Testis (tissue), 2 donors: ENCODE data around the gene TPM3.

Experiments
- POLR2A ChIP-seq: fragments of 450-650 bp; IDR thresholded peaks from one replicate; pipeline ENCODE4 v1.6.1; 2017; ENCODE audit warnings: antibody characterized with exemption, mild to moderate bottlenecking, moderate library complexity
- TF ChIP-seq, protein P1 (sequence below), 3 experiments: fragments of 450-650 bp in 2 of 3; fragments of 200-600 bp in 1 of 3; sonication (generic) in 1 of 3; IDR thresholded peaks; one replicate each; pipeline ENCODE4 v1.5.1; 2016 to 2019; ENCODE audit warnings: antibody characterized with exemption in 3 of 3, mild to moderate bottlenecking in 2 of 3, moderate library complexity in 1 of 3

DNA sequence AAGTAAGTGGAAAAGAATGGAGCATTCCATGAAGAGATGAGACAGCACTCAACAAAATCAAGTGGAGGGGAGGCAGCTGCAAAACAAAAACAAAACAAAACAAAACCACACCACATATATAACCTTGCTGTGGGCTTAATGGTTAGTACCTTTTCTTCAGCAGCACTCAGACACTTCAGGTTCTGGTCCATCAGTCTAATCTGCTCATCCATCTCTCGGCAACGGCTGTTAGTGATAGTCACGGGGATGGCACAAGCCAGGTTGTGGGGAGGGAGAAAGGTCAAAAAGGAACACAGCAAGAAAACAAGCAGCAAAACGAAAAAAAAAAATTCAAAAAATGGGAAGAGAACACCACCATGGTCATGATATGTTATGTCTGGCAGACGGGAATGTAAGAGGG is 20.0 kb downstream of the TPM3 start:
- TF ChIP-seq, protein P1, sequence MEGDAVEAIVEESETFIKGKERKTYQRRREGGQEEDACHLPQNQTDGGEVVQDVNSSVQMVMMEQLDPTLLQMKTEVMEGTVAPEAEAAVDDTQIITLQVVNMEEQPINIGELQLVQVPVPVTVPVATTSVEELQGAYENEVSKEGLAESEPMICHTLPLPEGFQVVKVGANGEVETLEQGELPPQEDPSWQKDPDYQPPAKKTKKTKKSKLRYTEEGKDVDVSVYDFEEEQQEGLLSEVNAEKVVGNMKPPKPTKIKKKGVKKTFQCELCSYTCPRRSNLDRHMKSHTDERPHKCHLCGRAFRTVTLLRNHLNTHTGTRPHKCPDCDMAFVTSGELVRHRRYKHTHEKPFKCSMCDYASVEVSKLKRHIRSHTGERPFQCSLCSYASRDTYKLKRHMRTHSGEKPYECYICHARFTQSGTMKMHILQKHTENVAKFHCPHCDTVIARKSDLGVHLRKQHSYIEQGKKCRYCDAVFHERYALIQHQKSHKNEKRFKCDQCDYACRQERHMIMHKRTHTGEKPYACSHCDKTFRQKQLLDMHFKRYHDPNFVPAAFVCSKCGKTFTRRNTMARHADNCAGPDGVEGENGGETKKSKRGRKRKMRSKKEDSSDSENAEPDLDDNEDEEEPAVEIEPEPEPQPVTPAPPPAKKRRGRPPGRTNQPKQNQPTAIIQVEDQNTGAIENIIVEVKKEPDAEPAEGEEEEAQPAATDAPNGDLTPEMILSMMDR (IDR thresholded peaks at IDR 0.05) = no peak
- TF ChIP-seq POLR2A = no peak
